Naive thymus-derived CD8-positive, alpha-beta T cell (primary cell): ENCODE measurements around the gene CD7. TPM values are rescaled to one million over a fixed set of nuclear protein-coding genes. Genes with fewer than 3 reads are reported as not detected.

Experiments
- ATAC-seq, 2 donors: fragments of 150-1000 bp; cut with Tn5 transposase in 1 of 2; sonication (Bioruptor Pico), chemical (Tn5 transposase) in 1 of 2; 1 replicate in 1 of 2; 2 replicates in 1 of 2; pipeline ENCODE4 v1.10.0; 2021; ENCODE audit warnings: mild to moderate bottlenecking in 2 of 2, moderate library complexity in 2 of 2
- POLR2A ChIA-PET: fragments of 350-600 bp; sonication (Branson Sonifier 250); formaldehyde crosslinking; loops from one replicate; lab custom pipeline; 2021; ENCODE audit warnings: antibody characterized with exemption; lab: Charles Lee
- DNase-seq, 10 donors: peaks; one replicate each; pipeline versions ENCODE4 v3.0.0 to v3.0.0-alpha.2; 2020 to 2022
- H3K27ac Mint-ChIP-seq, 10 donors: one replicate each; pipeline ENCODE4 v1.8.0; 2020 to 2022; ENCODE audit warnings: mild to moderate bottlenecking in 10 of 10, mixed read lengths in 10 of 10, moderate library complexity in 4 of 10, inconsistent platforms in 1 of 10
- H3K27me3 Mint-ChIP-seq, 5 donors: one replicate each; pipeline ENCODE4 v1.8.0; 2021 to 2022; ENCODE audit warnings: mixed read lengths in 5 of 5
- H3K36me3 Mint-ChIP-seq, 3 donors: one replicate each; pipeline ENCODE4 v1.8.0; 2020 to 2022; ENCODE audit warnings: mixed read lengths in 3 of 3, mild to moderate bottlenecking in 2 of 3, inconsistent platforms in 1 of 3
- H3K4me1 Mint-ChIP-seq, 4 donors: one replicate each; pipeline ENCODE4 v1.8.0; 2021 to 2022; ENCODE audit warnings: mixed read lengths in 4 of 4
- H3K4me3 Mint-ChIP-seq, 10 donors: one replicate each; pipeline ENCODE4 v1.8.0; 2020 to 2022; ENCODE audit warnings: mild to moderate bottlenecking in 10 of 10, mixed read lengths in 10 of 10, moderate library complexity in 6 of 10, inconsistent platforms in 1 of 10
- H3K9me3 Mint-ChIP-seq, 9 donors: one replicate each; pipeline ENCODE4 v1.8.0; 2020 to 2022; ENCODE audit warnings: mixed read lengths in 9 of 9, mild to moderate bottlenecking in 3 of 9, inconsistent platforms in 1 of 9, moderate library complexity in 1 of 9
- polyA plus RNA-seq, 3 donors: library from polyadenylated mRNA; unstranded; fragments of 300-500 nt; fragmentation: Illumina TruSeq; gene quantifications; one replicate each; pipeline ENCODE4 v1.2.3, GENCODE V29; 2021
- total RNA-seq, 8 experiments: library from RNA in 2 of 8; stranded (reverse) in 2 of 8; gene quantifications; one replicate each; pipeline ENCODE4 v1.2.3 and lab custom pipeline; 2021 to 2026

The CD7 gene
- total and polyA plus RNA-seq, 5 experiments from 2014 or later = 66.9 to 233 (median 166) TPM

DNA sequence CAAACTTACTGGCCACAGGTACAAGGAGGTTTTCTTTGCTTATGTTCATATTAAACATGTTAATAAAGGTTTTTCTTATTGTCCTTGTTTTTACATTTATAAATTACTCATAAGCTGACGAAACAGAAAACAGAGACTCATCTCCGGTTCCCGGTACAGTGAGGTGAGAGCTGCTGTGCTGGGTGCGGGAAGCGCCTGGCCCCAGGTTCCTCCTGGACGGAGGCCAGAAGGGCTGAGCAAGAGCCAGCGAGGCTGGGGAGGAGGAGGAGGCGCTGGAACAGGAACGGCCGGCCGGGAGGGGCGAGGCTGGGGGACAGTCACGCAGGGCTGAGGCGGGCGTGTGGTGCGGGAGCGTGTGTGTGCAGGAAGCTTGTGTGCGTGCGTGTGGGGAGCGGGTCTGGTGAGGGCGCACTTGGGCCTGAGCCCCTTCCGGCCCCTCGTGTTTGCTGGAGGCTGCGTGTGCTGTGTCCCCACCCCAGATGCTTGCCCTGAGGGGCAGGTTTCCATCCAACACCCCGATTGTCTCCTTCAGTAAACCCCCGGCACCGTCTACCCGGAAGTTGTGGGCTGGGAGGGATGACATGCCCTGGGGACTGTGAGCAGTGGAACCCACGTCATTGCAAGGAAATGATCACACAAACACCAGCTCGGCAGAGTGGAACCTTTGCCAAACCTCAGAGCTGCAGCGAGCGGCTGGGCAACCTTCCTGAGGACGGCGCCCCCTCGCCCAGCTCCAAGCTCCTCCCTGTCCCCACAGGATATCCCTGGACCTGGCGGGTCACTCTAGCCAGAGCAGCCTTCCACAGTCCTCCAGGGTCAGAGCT, 19.5 kb downstream of the CD7 start:
- Mint-ChIP-seq H3K27me3 (no peaks in the 10 kb centered on the region), H3K4me3 (peak overlapping the region; percentile 91 to 99 (median 96)), H3K36me3 (no peaks in the 10 kb centered on the region), H3K9me3 (no peaks in the 10 kb centered on the region), H3K4me1 (peaks cover 41 to 88% (median 83%) of the 10 kb centered on the region in 4 donors), H3K27ac (peak overlapping the region; percentile 99 to 100 (median 100))
- POLR2A ChIA-PET = interaction anchor here (0.5 to 12.7 kb wide), 26 partner anchors 8 to 267 kb away, joined by 3 to 344 read pairs (median 4); partner anchors contain the start of genes CD7, CSNK1D, DCXR and NARF
- DNase-seq (peak; percentile 73 to 99 (median 96)), ATAC-seq (peak; percentile 67 to 83)

DNA sequence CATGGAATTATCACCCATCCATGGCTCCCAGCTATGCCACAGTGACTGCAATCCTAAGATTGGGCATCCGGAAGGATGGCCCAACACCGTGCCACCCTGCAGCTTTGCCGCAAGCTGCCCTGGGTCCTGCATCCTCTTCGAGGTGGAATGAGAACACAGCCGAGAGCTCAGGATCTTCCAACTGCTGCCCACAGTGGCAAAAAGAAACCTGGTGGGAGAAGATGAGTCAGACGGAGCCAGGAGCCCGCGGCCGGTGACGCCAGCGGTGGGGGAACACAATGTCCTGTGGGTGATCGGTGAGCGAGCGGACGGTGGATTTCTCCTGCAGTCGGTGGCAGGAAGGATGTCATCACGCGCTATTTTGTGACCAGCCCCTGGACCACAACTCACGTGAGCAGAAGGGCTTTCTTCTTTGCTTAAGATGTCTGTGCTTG, 20.1 kb downstream of the CD7 start:
- H3K4me3 Mint-ChIP-seq = peak overlapping the region; percentile 91 to 99 (median 96)
- POLR2A ChIA-PET = interaction anchor here (0.5 to 12.7 kb wide), 19 partner anchors 8 to 267 kb away, joined by 3 to 344 read pairs (median 6); partner anchors contain the start of genes CD7, CSNK1D, DCXR and SECTM1

DNA sequence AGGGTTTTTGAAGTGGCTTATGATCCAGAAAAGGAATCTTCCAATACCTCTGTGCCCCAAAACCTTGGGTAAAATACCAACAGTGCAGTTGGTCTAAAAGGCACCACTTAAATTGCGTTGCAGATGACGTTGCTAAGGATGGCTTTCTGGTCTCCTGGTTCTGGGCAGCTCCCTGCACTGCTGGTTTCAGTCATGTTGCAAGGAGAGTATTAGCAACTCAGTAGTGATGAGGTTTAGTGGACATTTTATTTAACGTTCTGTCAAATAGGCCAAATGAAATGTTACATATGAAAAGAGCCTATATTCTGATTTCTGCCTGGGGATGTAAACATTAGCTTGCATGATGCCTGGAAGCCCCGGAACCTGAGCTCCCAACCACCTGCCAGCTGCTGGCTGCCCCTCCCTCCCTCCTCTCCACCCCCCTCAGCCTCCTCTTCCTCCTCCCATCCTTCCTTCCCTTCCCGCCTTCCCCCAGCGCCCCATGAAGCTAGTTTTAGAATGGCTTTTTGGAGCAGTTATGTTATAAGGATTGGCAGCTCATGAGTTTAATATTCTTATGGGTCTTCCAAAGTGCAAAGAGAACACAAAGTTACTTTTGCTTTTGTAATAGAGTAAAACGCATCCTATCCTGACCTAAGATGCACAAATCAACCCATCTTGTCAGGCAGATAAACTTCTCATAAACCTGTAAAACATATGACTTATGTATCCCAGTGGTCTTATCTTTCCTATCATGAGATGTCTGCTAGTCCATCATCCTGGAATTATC, 20.7 kb downstream of the CD7 start:
- H3K27me3 Mint-ChIP-seq = no peaks in the 10 kb centered on the region
- POLR2A ChIA-PET = interaction anchor here (0.9 to 12.7 kb wide), 11 partner anchors 9 to 259 kb away, joined by 3 to 344 read pairs (median 12); partner anchors contain the start of genes CD7, CSNK1D and DCXR
- ATAC-seq (no peak), DNase-seq (peak in 1 of 10 donors; percentile 44)
- no peaks in the 10 kb centered on the region for H3K36me3 Mint-ChIP-seq
- peak overlapping the region; percentile 91 to 99 (median 96) for H3K4me3 Mint-ChIP-seq
- no peaks in the 10 kb centered on the region for H3K9me3 Mint-ChIP-seq
- peaks cover 38 to 83% (median 78%) of the 10 kb centered on the region in 4 donors for H3K4me1 Mint-ChIP-seq
- peak overlapping the region; percentile 99 to 100 (median 100) for H3K27ac Mint-ChIP-seq

More for the DNA sequence above, 20.1 kb downstream of the CD7 start:
- ATAC-seq (peak; percentile 1 to 24), DNase-seq (peak; percentile 55 to 88 (median 76))
- H3K36me3 Mint-ChIP-seq = no peaks in the 10 kb centered on the region
- no peaks in the 10 kb centered on the region for H3K9me3 Mint-ChIP-seq
- H3K27ac Mint-ChIP-seq = peak overlapping the region; percentile 99 to 100 (median 100)
- H3K4me1 Mint-ChIP-seq = peaks cover 40 to 84% (median 80%) of the 10 kb centered on the region in 4 donors
- no peaks in the 10 kb centered on the region for H3K27me3 Mint-ChIP-seq

DNA sequence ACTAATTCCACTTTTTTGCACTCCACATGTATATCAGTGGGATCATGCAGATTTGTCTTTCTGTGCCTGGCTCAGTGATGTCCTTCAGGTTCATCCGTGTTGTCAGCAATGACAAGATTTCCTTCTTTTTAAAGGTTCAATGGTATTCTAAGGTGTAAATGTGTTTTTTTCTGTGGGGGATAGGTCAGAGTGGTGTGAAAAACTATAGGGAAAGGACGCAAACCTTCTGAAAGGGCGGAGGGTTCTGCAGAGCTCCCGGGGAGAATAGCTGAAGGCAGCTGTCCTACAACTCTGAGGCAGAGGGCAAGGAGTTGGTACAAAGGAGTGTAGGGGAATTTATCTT, 22.0 kb downstream of the CD7 start:
- no peaks in the 10 kb centered on the region for H3K36me3 Mint-ChIP-seq
- H3K27me3 Mint-ChIP-seq = no peaks in the 10 kb centered on the region
- ATAC-seq (no peak), DNase-seq (no peak)
- peak overlapping the region in 9 of 10 donors; percentile 51 to 90 (median 79) for H3K27ac Mint-ChIP-seq
- H3K9me3 Mint-ChIP-seq = no peaks in the 10 kb centered on the region
- H3K4me1 Mint-ChIP-seq = peaks cover 32 to 74% (median 70%) of the 10 kb centered on the region in 4 donors
- H3K4me3 Mint-ChIP-seq = peak overlapping the region in 8 of 10 donors; percentile 1 to 65 (median 34)
- POLR2A ChIA-PET = no interaction called here

DNA sequence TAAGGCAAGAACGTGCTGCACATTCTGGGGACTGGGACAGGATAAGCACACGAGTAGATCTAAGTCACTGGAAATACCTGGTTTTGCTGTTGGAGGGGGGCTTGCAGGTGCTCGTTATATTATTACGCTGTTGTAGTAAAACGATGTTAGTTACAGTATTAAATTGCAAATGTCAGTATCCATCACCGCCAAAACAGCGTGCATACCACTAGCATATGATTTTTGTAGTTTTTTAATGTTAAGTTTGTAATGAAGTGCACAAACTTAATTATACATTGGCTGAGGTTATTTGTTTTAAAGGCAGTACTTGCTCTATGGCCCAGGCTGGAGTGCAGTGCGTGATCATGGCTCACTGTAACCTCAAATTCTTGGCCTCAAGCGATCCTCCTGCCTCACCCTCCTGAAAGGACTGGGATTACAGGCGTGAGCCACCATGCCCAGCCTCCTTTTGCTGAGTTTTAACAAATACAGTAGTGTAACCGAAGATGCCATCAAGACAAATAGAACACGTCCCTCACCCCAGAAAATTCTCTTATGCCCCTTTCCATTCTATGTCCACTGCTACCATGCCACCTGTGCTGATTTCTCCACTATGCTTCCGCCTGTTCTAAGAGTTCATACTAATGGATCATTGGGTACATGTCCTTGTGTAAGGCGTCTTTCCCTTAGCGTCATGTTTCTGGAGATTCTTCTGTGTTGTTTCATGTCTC, 23.2 kb downstream of the CD7 start:
- POLR2A ChIA-PET = interaction anchor here (1.8 to 4.3 kb wide), 4 partner anchors 9 to 66 kb away, joined by 6 to 62 read pairs (median 52); partner anchors contain the start of genes CD7, CSNK1D and SLC16A3
- H3K4me3 Mint-ChIP-seq = peak overlapping the region; percentile 19 to 85 (median 78)
- no peaks in the 10 kb centered on the region for H3K27me3 Mint-ChIP-seq
- H3K9me3 Mint-ChIP-seq = no peaks in the 10 kb centered on the region
- peak overlapping the region; percentile 78 to 98 (median 90) for H3K27ac Mint-ChIP-seq
- H3K4me1 Mint-ChIP-seq = peaks cover 27 to 62% (median 58%) of the 10 kb centered on the region in 4 donors
- DNase-seq (peak in 1 of 10 donors; percentile 63), ATAC-seq (no peak)
- H3K36me3 Mint-ChIP-seq = no peaks in the 10 kb centered on the region

DNA sequence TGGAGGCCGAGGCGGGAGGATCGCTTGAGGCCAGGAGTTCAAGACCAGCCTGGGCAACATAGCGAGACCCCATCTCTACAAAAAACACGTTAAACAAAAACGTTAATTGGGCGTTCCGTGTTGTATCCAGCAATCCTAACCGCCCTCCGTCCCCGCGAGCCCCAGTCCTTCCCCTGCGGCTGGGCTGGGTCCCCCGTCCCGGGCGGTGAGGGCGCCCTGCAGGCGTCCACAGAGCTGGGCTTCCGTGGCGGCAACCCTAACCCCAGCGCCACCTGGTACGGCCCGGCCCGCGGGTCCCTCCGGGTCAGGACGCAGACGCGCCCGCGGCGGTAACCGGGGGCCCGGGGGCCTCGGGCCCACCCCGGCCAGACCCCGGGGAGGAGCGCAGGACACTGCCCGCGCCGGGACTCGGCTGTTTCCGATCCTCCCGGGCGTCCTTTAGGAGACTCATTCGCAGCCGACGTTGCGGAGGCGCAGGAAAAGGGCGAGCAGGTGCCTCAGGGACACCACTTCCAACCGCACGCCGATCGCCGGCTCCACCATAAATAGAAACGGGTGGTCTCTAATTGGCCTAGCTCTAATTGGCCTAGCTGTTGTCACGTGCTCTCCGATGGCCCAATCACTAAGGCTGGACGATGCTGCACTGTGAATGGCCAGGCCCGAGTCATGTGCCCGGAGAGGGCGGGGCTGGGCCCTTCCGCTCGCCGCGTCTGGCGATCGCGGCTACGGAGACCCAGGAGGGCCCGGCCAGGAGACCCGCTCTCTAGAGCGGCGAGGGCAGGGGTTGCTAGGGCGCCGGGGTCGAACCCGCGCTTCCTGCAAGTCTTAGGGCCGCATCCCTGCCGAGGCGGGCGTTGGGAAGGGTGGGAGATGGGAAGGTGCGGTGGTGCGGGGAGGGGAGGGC, 24.9 kb downstream of the CD7 start:
- peaks cover 27 to 46% (median 43%) of the 10 kb centered on the region in 4 donors for H3K4me1 Mint-ChIP-seq
- H3K27me3 Mint-ChIP-seq = no peaks in the 10 kb centered on the region
- H3K4me3 Mint-ChIP-seq = peak overlapping the region; percentile 82 to 93 (median 88)
- no peaks in the 10 kb centered on the region for H3K9me3 Mint-ChIP-seq
- POLR2A ChIA-PET = interaction anchor here (0.6 to 4.3 kb wide), 18 partner anchors 9 to 269 kb away, joined by 3 to 62 read pairs (median 4); partner anchors contain the start of genes CD7, CENPX, CSNK1D and FOXK2
- peak; percentile 91 for ATAC-seq
- H3K27ac Mint-ChIP-seq = peak overlapping the region; percentile 71 to 96 (median 94)
- peak; percentile 83 to 97 (median 91) for DNase-seq
- no peaks in the 10 kb centered on the region for H3K36me3 Mint-ChIP-seq

DNA sequence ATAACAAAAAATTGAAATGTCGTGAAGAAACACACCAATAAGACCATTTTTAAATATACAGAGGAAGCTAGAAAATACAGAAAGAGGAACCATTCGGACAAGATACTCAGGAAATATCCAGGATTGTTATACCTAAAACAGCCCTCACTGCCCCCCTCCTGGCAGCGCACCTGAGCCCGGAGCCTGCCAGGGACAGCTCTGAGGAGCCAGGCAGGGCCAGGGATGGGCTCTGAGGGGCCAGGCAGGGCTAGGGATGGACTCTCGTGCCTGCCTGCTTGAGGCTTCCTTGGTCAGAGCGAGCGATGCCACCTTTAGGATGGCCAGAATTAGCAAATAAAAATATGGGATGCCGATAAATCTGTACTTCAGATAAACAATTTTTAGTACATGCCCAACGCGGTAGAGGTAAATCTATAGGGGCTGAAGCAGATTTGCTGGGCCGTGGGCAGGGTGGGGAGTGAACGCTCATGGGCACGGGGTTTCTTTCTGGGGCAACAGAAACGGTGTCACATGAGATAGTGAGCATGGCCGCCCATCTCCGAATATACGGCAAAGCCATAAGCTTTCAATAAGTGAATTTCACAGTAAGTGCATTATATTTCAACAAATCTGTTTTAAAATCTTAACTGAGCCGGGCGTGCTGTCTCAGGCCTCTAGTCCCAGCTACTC, 25.7 kb downstream of the CD7 start:
- POLR2A ChIA-PET = interaction anchor here (1.1 to 4.3 kb wide), 12 partner anchors 8 to 268 kb away, joined by 3 to 62 read pairs (median 6); partner anchors contain the start of genes CD7, CENPX, CSNK1D and LRRC45
- peak overlapping the region; percentile 63 to 92 (median 83) for H3K27ac Mint-ChIP-seq
- no peak for ATAC-seq

DNA sequence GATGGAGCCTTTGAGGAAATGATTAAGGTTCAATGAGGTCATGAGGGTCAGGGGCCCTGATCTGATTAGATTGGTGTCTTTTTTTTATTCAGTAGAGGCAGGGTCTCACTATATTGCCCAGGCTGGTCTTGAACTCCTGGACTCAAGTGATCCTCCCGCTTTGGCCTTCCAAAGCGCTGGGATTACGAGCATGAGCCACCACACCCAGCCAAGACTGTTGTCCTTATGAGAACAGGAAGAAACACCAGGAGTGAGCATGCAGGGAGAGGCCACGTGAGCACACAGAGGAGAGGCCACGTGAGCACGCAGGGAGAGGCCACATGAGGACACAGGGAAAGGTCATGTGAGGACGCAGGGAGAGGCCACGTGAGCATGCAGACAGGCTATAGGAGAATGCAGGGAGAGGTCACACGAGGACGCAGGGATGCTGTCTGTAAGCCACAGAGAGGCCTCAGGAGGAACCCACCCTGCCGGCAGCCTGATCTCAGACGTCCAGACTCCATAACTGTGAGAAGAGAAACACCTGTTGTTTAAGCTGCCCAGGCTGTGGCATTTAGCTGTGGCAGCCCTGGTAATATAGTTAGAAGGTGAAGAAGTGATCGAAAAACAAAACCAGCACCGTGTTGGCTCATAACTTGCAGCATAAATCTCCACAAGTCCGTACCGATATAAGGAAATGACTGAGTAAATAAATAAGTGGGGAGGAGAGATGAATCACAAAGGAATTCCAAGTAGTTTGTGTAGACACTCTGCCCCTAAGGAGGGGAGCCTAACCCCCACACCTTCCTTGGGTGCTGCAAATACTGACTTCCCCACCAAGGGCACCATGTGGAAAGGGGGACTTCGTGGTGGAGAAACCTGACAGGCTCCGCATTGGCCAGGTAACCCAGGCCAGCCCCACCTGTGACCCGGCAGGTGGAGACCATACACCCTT, 29.3 kb downstream of the CD7 start:
- Mint-ChIP-seq H3K27me3 (no peaks in the 10 kb centered on the region), H3K4me1 (peaks cover 7 to 13% (median 9%) of the 10 kb centered on the region in 4 donors), H3K9me3 (no peaks in the 10 kb centered on the region), H3K4me3 (peak overlapping the region in 2 of 10 donors; percentile 50 to 73), H3K27ac (peak overlapping the region in 3 of 10 donors; percentile 15 to 63 (median 30)), H3K36me3 (no peaks in the 10 kb centered on the region)
- POLR2A ChIA-PET = no interaction called here
- DNase-seq = no peak
- ATAC-seq = no peak

More for the DNA sequence above, 25.7 kb downstream of the CD7 start:
- H3K27me3 Mint-ChIP-seq = no peaks in the 10 kb centered on the region
- DNase-seq = peak in 1 of 10 donors; percentile 34
- peak overlapping the region; percentile 49 to 84 (median 70) for H3K4me3 Mint-ChIP-seq
- H3K36me3 Mint-ChIP-seq = no peaks in the 10 kb centered on the region
- no peaks in the 10 kb centered on the region for H3K9me3 Mint-ChIP-seq
- H3K4me1 Mint-ChIP-seq = peaks cover 20 to 38% (median 35%) of the 10 kb centered on the region in 4 donors

DNA sequence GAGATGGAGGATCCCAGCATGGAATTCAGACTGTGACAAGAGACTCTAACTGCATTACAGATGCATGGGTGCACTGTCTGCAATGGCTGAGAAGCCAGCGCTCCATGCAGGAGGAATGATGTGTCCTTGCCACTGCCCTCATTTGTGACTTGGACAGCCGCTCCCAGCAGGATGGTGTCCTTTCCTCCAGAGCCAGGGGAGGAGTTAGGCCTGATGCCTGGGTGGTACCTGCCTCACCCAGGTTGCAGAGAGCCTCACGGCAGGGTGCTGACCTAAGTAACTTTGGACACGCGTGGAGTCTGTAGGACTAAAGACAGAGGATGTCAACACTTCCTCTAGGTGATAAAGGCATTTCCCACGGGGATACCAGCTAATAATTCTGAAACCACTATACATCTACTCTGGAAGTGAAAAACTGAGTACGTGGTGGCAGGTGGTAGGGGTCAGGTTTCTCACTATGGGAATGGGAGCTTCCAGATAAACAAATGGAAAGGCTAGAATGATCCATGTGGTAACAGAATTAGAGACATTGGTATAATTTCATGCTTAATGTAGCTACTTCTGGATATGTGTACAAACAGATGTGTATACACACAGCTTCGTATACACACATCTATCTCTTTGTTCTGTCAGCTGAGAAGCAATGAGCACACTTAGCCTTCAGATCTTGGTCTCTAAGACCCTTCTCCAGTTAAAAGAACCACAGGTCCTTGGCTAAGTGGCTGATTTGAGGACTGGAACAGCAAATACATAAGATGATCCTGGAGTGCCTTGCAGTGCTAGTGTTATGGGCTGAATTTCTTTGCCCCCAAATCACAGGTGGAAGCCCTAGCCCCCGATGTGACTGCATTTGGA, 30.2 kb downstream of the CD7 start:
- POLR2A ChIA-PET = no interaction called here
- DNase-seq = no peak
- H3K27ac Mint-ChIP-seq = peak overlapping the region in 1 of 10 donors; percentile 15
- H3K9me3 Mint-ChIP-seq = no peaks in the 10 kb centered on the region
- H3K4me1 Mint-ChIP-seq = peaks cover 7 to 12% (median 8%) of the 10 kb centered on the region in 4 donors
- no peak for ATAC-seq
- H3K4me3 Mint-ChIP-seq = no peak overlapping the region
- H3K36me3 Mint-ChIP-seq = no peaks in the 10 kb centered on the region
- H3K27me3 Mint-ChIP-seq = no peaks in the 10 kb centered on the region
